HG03520 (cell line): ENCODE measurements around the gene AGL.
"Not testable (repeated sequence)": the region's sequence is repeated elsewhere in the genome, so short reads cannot be mapped to it uniquely, and the experiment has no call there.

Experiments used
- ATAC-seq: cut with Tn5 transposase; IDR thresholded peaks from one replicate; pipeline ENCODE4 v1.9.1; 2021; ENCODE audit warnings: mild to moderate bottlenecking, moderate library complexity; ENCODE audit not compliant: unreplicated experiment

The AGL gene

GRCh38 chr1:99936071-99936470, 85.9 kb downstream of the AGL start:
- ATAC-seq, result no peak

DNA sequence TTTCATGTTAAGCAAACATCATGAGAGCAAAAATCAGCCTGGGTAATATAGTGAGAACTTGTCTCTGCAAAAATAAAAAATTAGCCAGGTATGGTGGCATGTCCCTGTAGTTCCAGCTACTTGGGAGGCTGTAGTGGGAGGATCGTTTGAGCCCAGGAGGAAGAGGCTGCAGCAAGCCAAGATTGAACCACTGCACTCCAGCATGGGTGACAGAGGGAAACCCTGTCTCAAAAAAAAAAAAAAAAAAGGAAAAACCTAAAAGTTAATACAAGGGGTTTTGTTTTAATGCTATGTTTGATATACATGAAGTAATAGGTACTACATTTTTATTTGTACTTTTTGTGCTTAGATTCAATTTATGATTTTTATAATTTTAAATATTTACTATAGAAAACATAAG, 92.6 kb downstream of the AGL start:
- ATAC-seq, result no peak

GRCh38 chr1:99943223-99943794, 93.1 kb downstream of the AGL start:
- no peak for ATAC-seq

DNA sequence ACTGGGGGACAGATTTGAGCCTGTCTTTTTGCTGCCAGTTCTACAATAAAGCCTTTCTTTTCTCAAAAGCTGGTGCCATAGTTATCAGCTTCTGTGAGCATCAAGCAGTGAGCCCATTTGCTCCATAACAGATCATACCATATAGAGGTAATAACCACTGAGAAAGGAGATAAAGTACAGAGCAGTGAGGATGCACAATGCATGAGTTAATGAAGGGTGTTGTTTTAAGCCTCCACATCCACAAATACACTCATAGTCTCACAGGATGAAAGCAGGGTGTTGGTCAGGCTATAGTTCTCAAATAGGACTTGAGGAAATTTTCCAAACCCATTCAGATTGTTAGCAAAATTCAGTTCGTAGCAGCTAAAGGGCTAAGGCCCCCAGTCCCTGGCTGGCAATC, 94.0 kb downstream of the AGL start:
- no peak for ATAC-seq

- ATAC-seq, result no peak
Measured at GRCh38 chr1:99945174-99945573, 95.0 kb downstream of the AGL start.

DNA sequence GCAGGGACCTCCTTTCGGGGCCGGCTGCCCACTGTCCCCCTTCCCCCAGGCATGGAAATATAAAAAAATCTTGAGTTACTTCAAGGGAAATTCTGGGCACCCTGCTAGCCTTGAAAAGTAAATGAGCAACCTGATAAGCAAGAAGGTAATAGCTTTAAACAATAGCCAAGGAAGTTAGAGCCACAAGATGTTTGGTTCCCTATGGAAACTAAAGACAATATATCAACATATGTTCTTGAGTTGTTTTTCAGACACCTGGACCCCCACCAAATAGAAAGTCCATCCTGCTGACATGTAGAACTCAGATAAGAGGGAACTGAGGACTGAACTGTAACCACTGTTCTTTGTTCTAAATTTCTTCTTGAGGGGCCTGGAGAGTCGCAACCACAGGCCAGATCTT, 100.3 kb downstream of the AGL start:
- no peak for ATAC-seq

- no peak for ATAC-seq
Measured at GRCh38 chr1:99952522-99952921, 102.4 kb downstream of the AGL start.

DNA sequence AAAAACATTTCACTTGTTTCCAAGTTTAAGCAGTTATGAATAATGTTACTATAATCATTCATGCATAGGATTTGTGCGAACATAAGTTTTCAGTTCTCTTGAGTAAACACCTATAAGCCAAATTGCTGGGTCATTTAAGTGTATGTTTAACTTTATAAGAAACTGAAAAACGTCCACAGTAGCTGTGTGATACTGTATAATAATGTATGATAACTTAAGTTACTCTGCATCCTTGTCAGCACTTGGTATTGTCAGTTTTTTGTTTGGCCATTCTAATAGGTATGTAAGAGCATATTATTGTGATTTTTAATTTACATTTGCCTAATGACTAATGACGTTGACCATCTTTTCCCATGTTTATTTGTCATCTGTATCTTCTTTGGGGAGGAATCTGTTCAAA, 105.2 kb downstream of the AGL start:
- no peak for ATAC-seq

- no peak for ATAC-seq
Measured at GRCh38 chr1:99956755-99957154, 106.6 kb downstream of the AGL start.

GRCh38 chr1:99957818-99958217, 107.7 kb downstream of the AGL start:
- ATAC-seq, result no peak

DNA sequence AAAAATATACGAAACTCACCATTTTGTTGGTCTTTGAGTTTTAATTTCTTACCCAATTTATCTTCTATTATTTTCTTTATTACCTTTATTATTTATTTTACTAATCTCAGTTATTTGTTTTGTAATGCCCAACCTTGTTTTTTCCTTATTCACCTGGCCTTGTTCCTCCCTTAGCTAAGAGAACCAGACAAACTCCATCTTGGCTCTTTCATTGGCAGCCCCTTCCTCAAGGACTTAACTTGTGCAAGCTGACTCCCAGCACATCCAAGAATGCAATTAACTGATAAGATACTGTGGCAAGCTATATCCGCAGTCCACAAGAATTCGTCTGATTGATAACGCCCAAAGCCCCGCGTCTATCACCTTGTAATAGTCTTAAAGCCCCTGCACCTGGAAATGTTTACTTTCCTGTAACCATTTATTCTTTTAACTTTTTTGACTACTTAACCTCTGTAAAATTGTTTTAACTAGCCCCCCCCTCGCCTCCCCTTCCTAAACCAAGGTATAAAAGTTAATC, 109.1 kb downstream of the AGL start:
- ATAC-seq, result not testable (repeated sequence)

- not testable (repeated sequence) for ATAC-seq
Measured at GRCh38 chr1:99960260-99960659, 110.1 kb downstream of the AGL start.

DNA sequence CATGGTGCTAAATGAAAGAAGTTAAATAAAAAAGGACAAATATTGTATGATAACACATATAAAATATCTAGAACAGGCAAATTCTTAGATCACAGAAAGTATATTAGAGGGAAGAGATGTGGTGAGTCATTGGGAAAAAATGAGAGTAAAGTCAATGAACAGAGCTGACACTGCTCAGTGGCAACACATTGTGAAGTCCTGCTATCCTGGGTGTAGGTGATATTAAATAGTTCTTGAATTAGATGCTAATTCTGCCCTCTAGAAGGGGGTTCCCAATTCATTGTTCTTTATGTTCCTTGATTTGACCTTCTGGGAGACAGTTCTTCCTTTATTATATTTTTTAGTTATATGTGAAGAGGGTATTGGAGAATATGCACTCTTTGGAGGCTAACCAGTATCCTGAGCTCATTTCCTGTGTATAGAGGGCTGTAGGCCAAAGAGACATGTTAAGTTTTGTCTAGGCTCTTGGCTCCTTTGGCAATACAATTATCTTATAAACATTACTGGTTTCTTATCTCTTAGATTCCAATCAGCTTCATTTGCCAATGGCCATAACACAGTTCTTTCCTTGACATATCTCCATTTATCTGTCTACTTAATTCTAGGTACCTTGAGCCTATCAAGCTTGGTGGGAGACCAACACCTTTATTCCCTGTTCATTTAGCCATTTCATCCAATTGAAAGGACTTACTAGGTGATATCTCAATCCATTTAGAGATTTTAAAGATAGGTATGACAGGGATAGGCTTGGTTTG, 113.1 kb downstream of the AGL start:
- ATAC-seq, result no peak

DNA sequence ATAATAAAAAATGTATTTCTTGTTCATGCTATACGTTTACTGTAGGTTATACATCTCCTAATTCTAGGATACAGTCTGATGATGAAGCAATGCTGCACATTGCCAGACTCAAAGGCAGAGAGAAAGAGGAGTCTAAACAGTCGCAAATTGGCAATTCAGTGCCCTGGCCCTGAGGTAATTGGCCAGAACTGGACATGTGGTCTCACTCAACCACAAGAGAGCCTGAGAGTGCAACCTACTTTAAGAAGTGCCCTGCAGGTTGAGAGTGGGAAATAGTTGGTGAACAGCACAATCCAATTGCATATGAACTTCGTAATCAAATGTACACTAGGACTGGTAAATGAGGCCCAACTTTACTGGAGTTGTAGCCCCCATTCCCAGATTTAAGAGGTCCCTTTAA, 114.6 kb downstream of the AGL start:
- ATAC-seq, result no peak

DNA sequence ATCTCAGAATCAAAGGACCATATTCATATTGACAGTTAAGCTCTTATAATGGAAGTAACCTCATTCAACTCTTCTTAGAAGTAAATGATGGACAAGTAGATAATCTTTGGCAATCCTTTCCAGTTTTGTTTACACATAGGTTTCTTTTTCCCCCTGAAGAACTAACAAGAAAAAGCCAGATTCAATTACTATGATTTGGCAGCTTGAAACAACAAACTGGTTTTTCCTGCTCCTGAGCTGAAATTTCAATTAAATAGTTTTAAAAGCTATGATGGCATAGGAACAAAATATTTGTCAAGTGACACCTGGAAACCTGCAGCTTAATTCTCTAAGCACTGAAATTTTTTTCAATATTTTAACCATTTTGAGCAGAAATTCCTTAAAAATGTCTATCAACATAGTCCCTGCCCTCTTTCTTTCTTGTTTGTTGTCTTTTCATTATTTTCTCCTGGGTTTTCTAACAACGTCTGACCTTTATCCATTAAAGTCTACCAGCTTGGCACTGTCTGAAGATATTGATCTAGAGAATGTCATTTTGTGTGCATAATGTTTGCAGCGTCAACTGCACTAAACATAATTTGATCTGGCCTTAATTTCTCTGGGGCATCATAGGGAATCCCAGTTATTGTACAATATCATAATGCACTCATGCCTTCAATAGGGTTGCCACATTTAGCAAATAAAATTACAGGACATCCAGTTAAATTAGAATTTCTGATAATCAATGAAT, 115.7 kb downstream of the AGL start:
- no peak for ATAC-seq

DNA sequence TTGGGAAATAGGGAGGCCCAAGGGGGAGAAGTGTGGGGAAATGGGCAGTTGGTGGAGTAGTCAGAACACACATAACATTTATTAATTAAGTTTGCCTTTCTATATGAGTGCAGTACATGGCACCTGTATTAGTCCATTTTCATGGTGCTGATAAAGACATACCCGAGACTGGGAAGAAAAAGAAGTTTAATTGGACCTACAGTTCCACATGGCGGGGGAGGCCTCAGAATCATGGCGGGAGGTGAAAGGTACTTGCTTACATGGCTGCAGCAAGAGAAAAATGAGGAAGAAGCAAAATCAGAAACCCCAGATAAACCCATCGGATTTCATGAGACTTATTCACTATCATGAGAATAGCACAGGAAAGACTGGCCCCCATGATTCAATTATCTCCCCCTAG, 118.1 kb downstream of the AGL start:
- ATAC-seq, result no peak

DNA sequence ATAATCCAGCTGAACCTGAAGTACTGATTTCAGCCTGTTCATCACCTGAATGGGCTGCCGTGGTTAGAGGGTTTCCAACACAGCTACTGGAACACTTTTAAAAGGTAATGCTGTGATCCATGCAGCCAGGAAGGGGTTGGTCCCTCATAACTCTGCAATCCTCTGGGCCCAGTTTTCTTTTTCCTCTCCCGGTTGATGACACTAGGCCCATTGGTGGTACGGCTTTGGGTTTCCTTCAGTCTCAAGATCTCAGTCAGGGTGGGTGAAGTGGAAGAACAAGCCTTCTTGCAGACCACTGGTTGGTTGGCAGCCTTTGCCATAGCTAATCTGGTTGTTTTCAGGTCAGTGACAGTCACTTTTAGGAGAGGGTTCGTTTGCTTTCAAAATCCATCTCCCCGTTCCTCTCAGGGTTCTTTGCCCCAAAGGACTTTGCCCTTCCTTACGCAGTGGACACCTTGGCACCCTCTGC, 119.1 kb downstream of the AGL start:
- peak; percentile 21 for ATAC-seq

DNA sequence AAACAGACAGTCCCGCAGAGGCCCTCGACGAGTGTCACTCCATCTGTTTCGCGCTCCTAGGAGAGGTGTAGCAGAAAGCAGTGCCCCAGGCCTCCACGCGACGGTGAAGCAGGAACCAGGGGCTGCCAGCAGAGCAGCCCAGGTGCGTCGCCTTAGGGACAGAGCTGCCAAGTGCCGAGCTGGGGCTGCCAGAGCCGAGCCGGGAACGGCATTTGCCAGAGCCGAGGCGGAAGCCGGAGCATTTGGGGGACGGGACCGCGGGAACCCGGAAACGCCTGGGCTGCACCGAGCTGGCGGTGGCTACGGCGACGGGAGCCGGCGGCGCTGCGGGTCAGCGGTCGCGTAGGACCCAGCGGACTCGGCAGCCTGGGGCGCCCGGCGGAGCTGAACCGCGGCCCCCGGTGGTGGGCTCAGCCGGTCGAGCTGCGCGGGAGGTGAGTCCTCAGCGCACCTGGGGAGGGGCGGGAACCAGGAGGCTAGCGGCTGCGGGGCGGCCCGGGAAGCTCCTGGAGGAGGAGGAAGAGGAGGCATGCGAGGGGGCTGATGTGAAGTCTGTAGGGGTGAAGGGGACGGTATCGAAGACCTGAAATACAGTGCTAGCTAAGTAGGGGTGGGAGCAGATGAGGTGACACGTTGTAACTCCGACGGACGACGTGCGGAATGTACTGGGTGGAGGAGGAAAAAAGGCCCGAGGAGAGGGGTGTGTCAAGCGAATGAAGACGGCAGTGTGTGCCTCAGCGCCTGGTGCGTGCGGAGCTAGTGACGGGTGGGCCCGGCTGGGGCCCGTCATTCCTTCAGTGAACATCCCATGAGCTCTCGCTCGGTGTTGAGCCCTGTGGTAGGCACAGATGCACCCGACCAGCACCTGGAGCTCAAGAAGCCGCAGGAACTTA, 119.8 kb downstream of the AGL start, which contains the start of gene SLC35A3:
TSS of gene SLC35A3 (plus strand) at position 268 of the 893 bp plus-strand sequence. CDS start 23,559 bp downstream, outside the sequence.
- ATAC-seq, result peak; percentile 73

DNA sequence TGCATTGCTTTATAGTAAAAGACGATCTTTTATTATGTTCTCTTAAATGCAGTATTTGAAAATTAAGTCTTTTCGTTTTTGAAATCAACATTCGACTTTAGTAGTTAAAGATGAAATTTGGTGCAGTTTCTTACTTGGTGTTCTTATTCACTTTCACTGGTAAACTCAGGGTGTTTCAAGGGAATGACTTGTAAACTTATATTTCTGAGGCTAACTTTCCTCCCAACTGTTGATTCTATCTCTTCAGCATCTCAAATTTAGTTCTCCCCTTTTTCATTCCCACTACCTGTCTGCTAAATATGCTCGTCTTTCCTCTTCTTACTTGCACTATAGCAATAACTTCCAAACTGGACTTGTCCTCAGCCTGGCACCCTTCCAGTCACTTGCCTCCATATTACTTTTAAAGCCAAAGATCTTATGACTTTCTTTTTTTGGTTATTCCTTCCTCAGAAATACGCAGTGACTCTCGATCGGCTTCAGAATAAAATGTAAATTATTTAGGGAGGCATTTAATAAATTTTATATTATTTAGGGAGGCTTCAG, 120.6 kb downstream of the AGL start:
- no peak for ATAC-seq

GRCh38 chr1:99972066-99972465, 121.9 kb downstream of the AGL start:
- ATAC-seq, result not testable (repeated sequence)
